Measurements from ENCODE around the gene ACSL4.
"Not testable (repeated sequence)": the region's sequence is repeated elsewhere in the genome, so short reads cannot be mapped to it uniquely, and the experiment has no call there.

Gene ACSL4

GRCh38 chrX:109658391-109658790, 74.7 kb downstream of the ACSL4 start:
- DNase-seq: no peak

GRCh38 chrX:109657364-109657763, 75.7 kb downstream of the ACSL4 start:
- DNase-seq: not testable (repeated sequence)

- DNase-seq: no peak
Measured at GRCh38 chrX:109656774-109657173, 76.3 kb downstream of the ACSL4 start.

GRCh38 chrX:109655502-109656201, 77.4 kb downstream of the ACSL4 start:
- no peak for DNase-seq

GRCh38 chrX:109654516-109655109, 78.4 kb downstream of the ACSL4 start:
- no peak for DNase-seq

- not testable (repeated sequence) for DNase-seq
Measured at GRCh38 chrX:109644671-109645070, 88.4 kb downstream of the ACSL4 start.

- no peak for DNase-seq
Measured at GRCh38 chrX:109643687-109644086, 89.4 kb downstream of the ACSL4 start.

- DNase-seq: no peak
Measured at GRCh38 chrX:109638158-109638557, 94.9 kb downstream of the ACSL4 start.

- DNase-seq: not testable (repeated sequence)
Measured at GRCh38 chrX:109637477-109637876, 95.6 kb downstream of the ACSL4 start.

GRCh38 chrX:109635146-109635545, 97.9 kb downstream of the ACSL4 start:
- DNase-seq: no peak

GRCh38 chrX:109632906-109633504, 100.1 kb downstream of the ACSL4 start:
- DNase-seq: no peak

- DNase-seq: no peak
Measured at GRCh38 chrX:109629310-109629709, 103.7 kb downstream of the ACSL4 start.

- DNase-seq: no peak
Measured at GRCh38 chrX:109626637-109627036, 106.4 kb downstream of the ACSL4 start.

- DNase-seq: no peak
Measured at GRCh38 chrX:109624641-109625616, 108.1 kb downstream of the ACSL4 start, which contains the start of gene KCNE5. KCNE5 (minus strand) TSS chrX:109625172; CDS start chrX:109625020, 152 bp downstream.

GRCh38 chrX:109623997-109624396, 109.1 kb downstream of the ACSL4 start:
- no peak for DNase-seq

GRCh38 chrX:109622270-109622669, 110.8 kb downstream of the ACSL4 start:
- DNase-seq: no peak

GRCh38 chrX:109619771-109620170, 113.3 kb downstream of the ACSL4 start:
- no peak for DNase-seq

- DNase-seq: no peak
Measured at GRCh38 chrX:109614951-109615350, 118.1 kb downstream of the ACSL4 start.

GRCh38 chrX:109601486-109601885, 131.6 kb downstream of the ACSL4 start:
- no peak for DNase-seq

- DNase-seq: no peak
Measured at GRCh38 chrX:109600237-109600651, 132.8 kb downstream of the ACSL4 start.

- DNase-seq: no peak
Measured at GRCh38 chrX:109596015-109596414, 137.0 kb downstream of the ACSL4 start.
